OCI-LY7 (cell line): ENCODE results near the gene OPN1LW. TPM values are rescaled to one million over a fixed set of nuclear protein-coding genes. Genes with fewer than 3 reads are reported as not detected.
"Not testable (repeated sequence)": the region's sequence is repeated elsewhere in the genome, so short reads cannot be mapped to it uniquely, and the experiment has no call there.

Source experiments
- Bru-seq: library from RNA; stranded (reverse); fragments of 400-500 nt; gene quantifications from one replicate; lab custom pipeline; 2021; lab: Mats Ljungman, UMichigan
- BruChase-seq, 2 experiments: library from RNA; stranded (reverse); fragments of 400-500 nt; gene quantifications; one replicate each; lab custom pipeline; 2021; lab: Mats Ljungman, UMichigan
- BruUV-seq: library from RNA; stranded (reverse); fragments of 400-500 nt; replicated peaks from 2 replicates; lab custom pipeline; 2021; lab: Mats Ljungman, UMichigan
- CTCF ChIA-PET: fragments of 300-600 bp; sonication (Branson Sonifier 250); formaldehyde crosslinking; loops from one replicate; lab custom pipeline; 2022; ENCODE audit warnings: antibody characterized with exemption; ENCODE audit not compliant: unreplicated experiment; lab: Charles Lee
- POLR2A ChIA-PET: fragments of 300-600 bp; sonication (Branson Sonifier 250); formaldehyde crosslinking; loops from one replicate; lab custom pipeline; 2022; ENCODE audit warnings: antibody characterized with exemption; lab: Charles Lee
- DNase-seq: peaks from one replicate; pipeline ENCODE4 v3.0.0-alpha.2; 2015; ENCODE audit warnings: low spot score
- H2AFZ ChIP-seq: fragments of 200-600 bp; sonication (generic), shearing (Covaris generic); 2 replicates; pipeline ENCODE4 v1.6.1; 2014; ENCODE audit warnings: mild to moderate bottlenecking, antibody characterized with exemption, low read length, moderate library complexity
- H3K27ac ChIP-seq: fragments of 200-600 bp; sonication (generic); 2 replicates; pipeline ENCODE4 v1.5.1; 2014; ENCODE audit warnings: mixed run types, low read depth, mild to moderate bottlenecking, moderate library complexity, low read length, inconsistent platforms; ENCODE audit not compliant: poor library complexity, severe bottlenecking
- H3K36me3 ChIP-seq: fragments of 200-600 bp; sonication (generic); 2 replicates; pipeline ENCODE4 v1.6.1; 2014; ENCODE audit warnings: mild to moderate bottlenecking, antibody characterized with exemption, low read length, moderate library complexity, mixed read lengths; ENCODE audit not compliant: insufficient read depth
- H3K4me1 ChIP-seq: fragments of 200-600 bp; sonication (generic); 2 replicates; pipeline ENCODE4 v1.5.1; 2014; ENCODE audit warnings: mild to moderate bottlenecking, low read length; ENCODE audit not compliant: insufficient read depth, poor library complexity, severe bottlenecking
- H3K4me2 ChIP-seq: fragments of 200-600 bp; sonication (generic); 2 replicates; pipeline ENCODE4 v1.6.1; 2014; ENCODE audit warnings: mild to moderate bottlenecking, low read length
- H3K4me3 ChIP-seq: fragments of 200-600 bp; sonication (generic); 2 replicates; pipeline ENCODE4 v1.5.1; 2014; ENCODE audit warnings: mild to moderate bottlenecking, low read depth, low read length; ENCODE audit not compliant: poor library complexity, severe bottlenecking
- H3K79me2 ChIP-seq: fragments of 200-600 bp; sonication (generic); 2 replicates; pipeline ENCODE4 v1.6.1; 2016; ENCODE audit warnings: low read depth, mild to moderate bottlenecking, low read length, moderate library complexity, mixed read lengths; ENCODE audit not compliant: insufficient read depth
- H3K9me2 ChIP-seq: fragments of 200-600 bp; sonication (generic); 2 replicates; pipeline ENCODE4 v1.6.1; 2016; ENCODE audit warnings: mild to moderate bottlenecking, low read length, mixed read lengths; ENCODE audit not compliant: insufficient read depth
- H3K9me3 ChIP-seq: fragments of 200-600 bp; sonication (generic); 2 replicates; pipeline ENCODE4 v1.6.1; 2014; ENCODE audit warnings: mild to moderate bottlenecking, mixed run types, low read length, mixed read lengths
- H4K20me1 ChIP-seq: fragments of 200-600 bp; sonication (generic); 2 replicates; pipeline ENCODE4 v1.6.1; 2014; ENCODE audit warnings: mild to moderate bottlenecking, antibody characterized with exemption, low read length, moderate library complexity, mixed read lengths; ENCODE audit not compliant: insufficient read depth
- EZH2phosphoT487 ChIP-seq: fragments of 200-600 bp; sonication (generic); IDR thresholded peaks from 2 replicates; pipeline ENCODE4 v1.6.1; 2018; ENCODE audit warnings: low read depth, borderline replicate concordance, mild to moderate bottlenecking, mixed run types, antibody characterized with exemption, low read length, moderate library complexity, mixed read lengths
- intact Hi-C: fragments of 100-400 bp; cut with micrococcal nuclease; formaldehyde crosslinking; loops from one replicate; pipeline ENCODE4 v1.10.0; 2022; ENCODE audit not compliant: unreplicated experiment
- long read RNA-seq: library from polyadenylated mRNA; stranded (forward); transcript quantifications from one replicate; pipeline ENCODE4 v2.0.0, GENCODE V29; 2022
- total RNA-seq, 2 experiments: library from RNA; depleted of rRNA in 1 of 2; stranded (reverse); fragments of >200 nt in 1 of 2; shearing (Covaris generic) in 1 of 2; gene quantifications; 2 replicates each; pipeline ENCODE4 v1.2.3, GENCODE V29; 2014 to 2022
- TF ChIP-seq, protein P1 (sequence below): fragments of 200-600 bp; sonication (generic); conservative IDR thresholded peaks from 2 replicates; pipeline ENCODE4 v1.5.1; 2014; ENCODE audit warnings: mild to moderate bottlenecking, antibody characterized with exemption, low read length, moderate library complexity, mixed read lengths

Gene OPN1LW
- total RNA-seq (2014; rRNA removed; shearing (Covaris generic)) (not detected in 2 replicates), total RNA-seq (2022) (not detected in 2 replicates), Bru-seq, nascent RNA (not detected), BruChase-seq, experiment 1, labeled RNA remaining after a 6-hour chase (not detected), BruChase-seq, experiment 2, labeled RNA remaining after a 2-hour chase (not detected)
- long read RNA-seq: 0 reads

- H3K79me2 ChIP-seq, CTCF ChIA-PET, H3K27ac ChIP-seq, BruUV-seq, DNase-seq, H3K36me3 ChIP-seq, H4K20me1 ChIP-seq, H2AFZ ChIP-seq, POLR2A ChIA-PET, H3K4me3 ChIP-seq, H3K4me1 ChIP-seq, H3K9me2 ChIP-seq, H3K9me3 ChIP-seq, H3K4me2 ChIP-seq, intact Hi-C loops: not testable (repeated sequence)
Observed at GRCh38 chrX:154144010-154144409, at the start of gene OPN1LW. Gene OPN1LW (plus strand): TSS chrX:154144243. CDS start chrX:154144284, 41 bp downstream.

DNA sequence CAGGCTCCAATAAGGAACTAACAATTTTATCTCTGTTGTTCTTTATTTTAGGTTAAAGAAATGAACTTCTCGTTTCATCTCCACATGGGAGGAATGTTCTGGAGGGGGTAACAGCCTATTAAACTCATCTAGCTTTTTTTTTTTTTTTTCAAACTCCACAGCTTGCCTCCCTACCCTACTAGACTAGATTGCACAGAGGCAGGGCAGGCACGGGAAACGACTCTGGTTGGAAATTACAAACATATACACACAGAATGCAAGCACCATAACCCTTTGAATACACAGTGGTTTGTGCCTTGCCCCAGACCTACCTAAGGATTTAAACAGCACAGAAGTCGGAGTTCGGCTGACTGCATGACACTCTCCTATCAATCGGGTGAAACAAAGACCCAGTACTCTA, 49.2 kb upstream of the OPN1LW start:
- intact Hi-C loops: no loop called here

GRCh38 chrX:154096140-154097002, 47.7 kb upstream of the OPN1LW start:
- Histone ChIP-seq H3K27ac (peak overlapping the region; percentile 37), H3K4me1 (peaks cover 49% of the 10 kb centered on the region), H3K4me2 (peak overlapping the region; percentile 89), H3K9me2 (no peaks in the 10 kb centered on the region), H2AFZ (no peak overlapping the region), H3K79me2 (peaks cover 56% of the 10 kb centered on the region), H4K20me1 (peaks cover 14% of the 10 kb centered on the region), H3K36me3 (peaks cover 16% of the 10 kb centered on the region), H3K4me3 (peak overlapping the region; percentile 75), H3K9me3 (no peaks in the 10 kb centered on the region)
- intact Hi-C loops: no loop called here
- BruUV-seq: TSS peak; percentile 49
- DNase-seq: no peak
- POLR2A ChIA-PET: interaction anchor here (0.8 to 1.1 kb wide), 2 partner anchors 39 to 202 kb away, joined by 3 to 4 read pairs; no protein-coding TSS in a partner anchor
- CTCF ChIA-PET: no interaction called here
- TF ChIP-seq, protein P1, sequence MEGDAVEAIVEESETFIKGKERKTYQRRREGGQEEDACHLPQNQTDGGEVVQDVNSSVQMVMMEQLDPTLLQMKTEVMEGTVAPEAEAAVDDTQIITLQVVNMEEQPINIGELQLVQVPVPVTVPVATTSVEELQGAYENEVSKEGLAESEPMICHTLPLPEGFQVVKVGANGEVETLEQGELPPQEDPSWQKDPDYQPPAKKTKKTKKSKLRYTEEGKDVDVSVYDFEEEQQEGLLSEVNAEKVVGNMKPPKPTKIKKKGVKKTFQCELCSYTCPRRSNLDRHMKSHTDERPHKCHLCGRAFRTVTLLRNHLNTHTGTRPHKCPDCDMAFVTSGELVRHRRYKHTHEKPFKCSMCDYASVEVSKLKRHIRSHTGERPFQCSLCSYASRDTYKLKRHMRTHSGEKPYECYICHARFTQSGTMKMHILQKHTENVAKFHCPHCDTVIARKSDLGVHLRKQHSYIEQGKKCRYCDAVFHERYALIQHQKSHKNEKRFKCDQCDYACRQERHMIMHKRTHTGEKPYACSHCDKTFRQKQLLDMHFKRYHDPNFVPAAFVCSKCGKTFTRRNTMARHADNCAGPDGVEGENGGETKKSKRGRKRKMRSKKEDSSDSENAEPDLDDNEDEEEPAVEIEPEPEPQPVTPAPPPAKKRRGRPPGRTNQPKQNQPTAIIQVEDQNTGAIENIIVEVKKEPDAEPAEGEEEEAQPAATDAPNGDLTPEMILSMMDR: no peak
- TF ChIP-seq EZH2phosphoT487: no peak

More for the DNA sequence above, 49.2 kb upstream of the OPN1LW start:
- TF ChIP-seq, protein P1: no peak
- no peak for TF ChIP-seq EZH2phosphoT487
- Histone ChIP-seq H3K4me3 (peak overlapping the region; percentile 18), H3K79me2 (peaks cover 69% of the 10 kb centered on the region), H3K9me2 (no peaks in the 10 kb centered on the region), H3K36me3 (peaks cover 26% of the 10 kb centered on the region), H4K20me1 (peaks cover 14% of the 10 kb centered on the region), H3K9me3 (no peaks in the 10 kb centered on the region), H3K4me2 (peak overlapping the region; percentile 89), H3K27ac (no peak overlapping the region), H2AFZ (no peak overlapping the region), H3K4me1 (peaks cover 49% of the 10 kb centered on the region)
- ChIA-PET POLR2A (interaction anchor here (0.6 to 1.2 kb wide), 2 partner anchors 24 to 301 kb away, joined by 3 read pairs; partner anchors contain the start of gene IDH3G), CTCF (no interaction called here)
- no peak for DNase-seq
- BruUV-seq: no TSS peak
